GM21360 (cell line): ENCODE measurements around the gene ADISSP.
A peak's percentile ranks its signal among the peaks of the same experiment; 100 is the strongest.

ENCODE experiments used
- ATAC-seq: cut with Tn5 transposase; IDR thresholded peaks from one replicate; pipeline ENCODE4 v1.9.1; 2021; ENCODE audit warnings: mild to moderate bottlenecking, moderate library complexity; ENCODE audit not compliant: unreplicated experiment

ADISSP gene

DNA sequence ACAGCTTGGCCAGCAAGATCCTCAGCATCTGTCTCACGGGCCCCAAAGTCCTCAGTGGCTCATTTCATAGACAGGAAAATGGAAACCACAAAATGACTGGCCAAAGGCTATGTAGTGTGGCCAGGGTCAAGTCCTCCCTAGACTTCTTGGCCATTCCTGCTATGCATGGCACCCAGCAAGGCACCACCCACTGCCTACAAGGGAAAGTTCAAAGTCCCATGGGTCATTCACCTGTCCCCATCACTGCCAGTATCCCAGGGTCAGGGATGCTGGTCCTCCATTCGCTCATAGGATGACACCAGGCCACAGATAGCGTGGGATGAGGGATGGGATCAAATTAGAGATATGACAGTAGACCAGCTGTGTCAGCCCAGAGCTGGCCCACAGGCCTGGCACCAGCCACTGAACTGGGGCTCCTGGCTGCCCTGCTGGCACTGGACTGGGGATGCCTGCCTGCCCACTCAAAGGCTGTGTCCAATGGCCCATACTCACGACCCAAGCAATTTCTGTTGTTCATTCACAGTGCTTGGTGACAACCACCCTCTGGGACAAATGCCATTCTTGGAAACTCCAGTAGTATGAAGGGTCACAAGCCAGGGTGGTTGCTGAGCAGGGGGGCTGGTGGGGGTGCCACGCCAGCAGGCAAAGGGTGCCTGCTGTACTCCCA, 11.6 kb downstream of the ADISSP start:
- ATAC-seq, result no peak

GRCh38 chr20:3755269-3755668, 12.3 kb downstream of the ADISSP start:
- no peak for ATAC-seq

DNA sequence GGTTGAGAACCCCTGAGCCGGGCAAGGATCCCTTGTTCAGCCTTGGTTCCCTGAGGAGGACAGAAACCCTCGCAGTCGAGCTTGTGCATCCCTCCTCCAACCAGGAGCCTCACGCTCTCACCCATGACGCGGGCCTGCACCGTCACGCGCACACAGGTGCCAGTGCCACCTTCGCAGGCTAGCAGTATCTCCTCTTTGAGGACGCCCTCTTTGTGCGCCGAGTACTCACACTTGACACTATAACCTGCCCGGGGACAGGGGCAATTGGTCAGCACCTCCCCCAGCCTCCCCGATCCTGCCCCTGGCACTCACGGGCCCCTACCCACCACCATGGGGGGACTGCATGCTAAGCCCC, 13.3 kb downstream of the ADISSP start:
- no peak for ATAC-seq

DNA sequence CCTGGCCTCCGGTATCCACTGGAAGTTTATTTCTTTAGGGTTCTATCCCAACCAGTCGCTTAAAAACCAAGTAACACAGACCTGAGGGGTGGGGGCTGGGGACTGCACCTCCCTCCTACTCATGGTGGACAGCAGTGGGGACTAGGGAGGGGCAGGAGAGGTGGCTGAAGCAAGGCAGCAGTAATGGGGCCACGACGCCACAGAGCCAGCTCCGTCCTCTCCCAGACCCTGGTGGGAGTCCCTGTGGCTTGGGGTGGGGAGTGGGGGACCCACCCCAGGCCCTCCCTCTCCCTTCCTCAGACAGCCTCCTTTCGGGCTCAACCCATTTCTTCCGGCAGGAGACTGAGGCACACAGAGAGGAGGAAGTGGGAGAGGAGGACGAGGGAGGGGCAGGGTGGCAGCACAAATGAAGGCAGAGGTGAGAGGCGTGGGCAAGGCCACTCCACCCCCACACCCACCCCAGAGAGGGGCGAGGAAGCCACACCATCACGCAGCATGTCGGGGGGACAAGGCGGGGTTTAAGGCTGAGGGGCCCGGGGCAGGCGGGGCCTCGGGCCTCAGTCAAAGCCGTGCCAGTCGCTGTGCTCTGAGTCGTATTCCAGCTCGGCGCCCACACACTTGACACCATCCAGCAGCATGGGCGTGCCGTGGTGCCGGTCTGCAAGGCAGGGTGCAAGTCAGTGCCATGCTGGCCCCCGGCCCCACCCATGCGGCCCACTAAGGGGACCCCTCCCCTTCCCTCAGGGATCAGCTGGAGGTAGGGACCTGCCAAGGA, 13.9 kb downstream of the ADISSP start:
- ATAC-seq, result no peak

GRCh38 chr20:3753098-3753497, 14.5 kb downstream of the ADISSP start:
- no peak for ATAC-seq

- no peak for ATAC-seq
Measured at GRCh38 chr20:3752386-3752759, 15.2 kb downstream of the ADISSP start.

- ATAC-seq, result no peak
Measured at GRCh38 chr20:3751675-3752385, 15.7 kb downstream of the ADISSP start.

- no peak for ATAC-seq
Measured at GRCh38 chr20:3751305-3751674, 16.3 kb downstream of the ADISSP start.

DNA sequence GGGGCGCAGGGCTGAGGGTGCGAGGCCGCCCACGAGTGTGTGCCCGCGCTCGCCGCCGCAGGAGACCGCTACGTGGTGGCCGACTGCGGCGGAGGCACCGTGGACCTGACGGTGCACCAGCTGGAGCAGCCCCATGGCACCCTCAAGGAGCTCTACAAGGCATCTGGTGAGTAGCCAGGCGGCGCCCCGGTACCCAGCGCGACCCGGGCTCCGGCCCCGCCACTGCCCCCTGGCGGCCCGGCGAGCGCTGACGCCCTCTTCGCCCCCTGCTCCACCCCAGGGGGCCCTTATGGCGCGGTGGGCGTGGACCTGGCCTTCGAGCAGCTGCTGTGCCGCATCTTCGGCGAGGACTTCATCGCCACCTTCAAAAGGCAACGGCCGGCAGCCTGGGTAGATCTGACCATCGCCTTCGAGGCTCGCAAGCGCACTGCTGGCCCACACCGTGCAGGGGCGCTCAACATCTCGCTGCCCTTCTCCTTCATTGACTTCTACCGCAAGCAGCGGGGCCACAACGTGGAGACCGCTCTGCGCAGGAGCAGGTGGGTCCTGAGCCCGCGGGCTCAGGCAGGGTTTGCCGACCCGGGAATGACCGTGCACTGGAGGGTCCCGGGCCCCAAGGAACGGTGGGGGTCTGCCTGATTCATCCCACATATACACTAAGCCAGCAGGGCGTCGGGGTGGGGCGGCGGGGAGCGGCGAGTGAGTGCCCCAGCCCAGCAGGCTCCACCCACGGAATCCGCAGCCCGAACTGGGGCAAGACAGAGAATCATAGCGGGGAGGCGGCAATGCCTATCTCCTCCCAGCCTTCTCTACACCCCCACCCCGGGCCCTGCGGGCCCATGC, 17.6 kb downstream of the ADISSP start:
- ATAC-seq, result no peak

DNA sequence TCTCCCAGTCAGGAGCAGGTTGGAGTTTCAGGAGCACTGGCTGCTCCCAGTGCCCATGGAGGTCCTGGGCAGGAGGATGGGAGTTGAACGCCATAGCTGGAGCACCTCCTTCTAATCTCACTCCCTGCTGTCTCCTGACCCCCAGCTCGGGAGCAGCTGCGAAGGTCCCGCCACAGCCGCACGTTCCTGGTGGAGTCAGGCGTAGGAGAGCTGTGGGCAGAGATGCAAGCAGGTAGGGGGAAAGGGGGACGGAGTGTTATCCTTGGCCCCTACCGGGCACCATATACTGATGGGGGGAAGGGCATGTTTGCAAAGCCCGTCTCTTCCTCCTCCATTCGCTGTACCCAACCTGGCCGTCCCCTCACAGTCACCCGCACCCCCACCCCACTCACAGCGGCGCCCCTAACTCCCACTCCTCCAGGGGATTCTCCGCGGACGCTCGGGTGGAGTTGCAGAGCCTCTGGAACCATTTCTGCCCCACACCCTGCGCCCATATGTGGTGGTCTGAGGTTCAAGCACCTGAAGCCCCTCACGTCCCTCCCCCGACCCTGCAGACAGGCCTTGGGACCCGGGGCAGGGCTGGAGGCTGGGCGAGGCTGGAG, 18.4 kb downstream of the ADISSP start:
- ATAC-seq, result no peak

DNA sequence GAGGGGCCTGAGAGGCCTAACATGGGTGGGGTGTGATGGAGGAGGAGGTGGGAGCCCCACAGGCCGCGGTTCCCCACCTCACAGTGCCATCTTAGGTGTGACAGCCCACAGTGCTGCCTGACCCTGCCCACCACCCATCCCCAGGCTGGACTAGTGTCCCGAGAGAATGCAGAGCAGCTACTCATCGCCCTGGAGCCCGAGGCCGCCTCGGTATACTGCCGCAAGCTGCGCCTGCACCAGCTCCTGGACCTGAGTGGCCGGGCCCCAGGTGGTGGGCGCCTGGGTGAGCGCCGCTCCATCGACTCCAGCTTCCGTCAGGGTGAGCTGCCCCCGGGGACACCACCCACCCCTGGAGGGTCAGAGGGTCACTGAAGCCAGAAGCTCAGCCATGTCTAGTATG, 19.5 kb downstream of the ADISSP start:
- ATAC-seq, result no peak

GRCh38 chr20:3747471-3747870, 20.1 kb downstream of the ADISSP start:
- no peak for ATAC-seq

DNA sequence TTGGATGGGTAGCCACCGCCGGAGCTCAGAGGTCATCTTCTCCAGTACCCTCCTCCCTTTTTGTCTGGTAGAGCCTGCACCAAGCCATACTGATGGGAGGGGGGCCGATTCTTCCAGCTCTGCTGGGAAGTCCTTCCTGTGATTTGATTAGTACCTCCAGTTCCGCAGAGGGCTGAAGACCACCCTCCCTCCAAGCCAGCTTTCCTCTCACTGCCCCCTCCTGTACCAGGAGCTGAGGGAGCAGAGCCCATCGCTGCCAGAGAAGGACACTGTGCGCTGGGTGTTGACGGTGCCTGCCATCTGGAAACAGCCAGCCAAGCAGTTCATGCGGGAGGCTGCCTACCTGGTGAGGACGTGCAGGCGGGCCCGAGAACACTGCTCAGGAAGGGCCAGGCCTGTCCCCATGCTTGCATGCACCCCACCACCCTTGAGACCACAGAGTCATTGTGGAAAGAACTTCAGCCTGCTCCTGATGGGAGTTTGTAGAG, 21.8 kb downstream of the ADISSP start:
- no peak for ATAC-seq

GRCh38 chr20:3744806-3745685, 22.5 kb downstream of the ADISSP start:
- peak; percentile 48 for ATAC-seq

DNA sequence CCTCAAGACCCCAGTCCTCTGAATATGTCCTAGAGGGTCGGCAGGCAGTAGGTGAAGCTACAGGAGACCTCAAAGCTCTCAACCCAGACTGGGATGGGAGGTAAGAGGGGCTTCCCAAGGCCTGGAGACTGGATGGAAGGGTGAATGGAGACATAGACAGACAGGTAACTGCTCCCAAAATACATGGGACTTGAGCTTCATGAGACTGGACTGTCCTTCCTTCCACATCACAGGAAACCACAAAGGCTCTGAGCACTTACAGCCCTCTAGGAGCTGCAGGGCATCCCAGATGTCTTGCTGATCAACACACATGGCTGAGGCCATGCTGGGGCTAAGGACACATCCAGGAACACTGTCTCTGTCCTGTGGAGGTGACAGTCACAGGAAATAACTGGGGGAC, 23.5 kb downstream of the ADISSP start:
- no peak for ATAC-seq

DNA sequence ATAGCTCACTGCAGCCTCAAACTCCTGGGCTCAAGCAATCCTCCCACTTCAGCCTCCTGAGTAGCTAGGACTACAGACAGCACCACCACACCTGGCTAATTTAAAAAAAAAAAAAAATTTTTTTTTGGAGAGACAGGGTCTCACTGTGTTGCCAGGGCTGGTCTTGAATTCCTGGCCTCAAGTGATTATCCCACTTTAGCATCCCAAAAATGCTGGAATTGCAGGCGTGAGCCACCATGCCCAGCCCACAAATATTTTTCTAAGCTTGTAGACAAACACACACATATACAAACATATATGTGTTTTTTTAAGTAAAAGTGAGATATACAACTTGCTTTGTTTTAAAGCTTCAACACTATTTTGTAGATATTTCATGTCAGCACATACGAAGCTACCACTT, 24.3 kb downstream of the ADISSP start:
- ATAC-seq, result no peak

DNA sequence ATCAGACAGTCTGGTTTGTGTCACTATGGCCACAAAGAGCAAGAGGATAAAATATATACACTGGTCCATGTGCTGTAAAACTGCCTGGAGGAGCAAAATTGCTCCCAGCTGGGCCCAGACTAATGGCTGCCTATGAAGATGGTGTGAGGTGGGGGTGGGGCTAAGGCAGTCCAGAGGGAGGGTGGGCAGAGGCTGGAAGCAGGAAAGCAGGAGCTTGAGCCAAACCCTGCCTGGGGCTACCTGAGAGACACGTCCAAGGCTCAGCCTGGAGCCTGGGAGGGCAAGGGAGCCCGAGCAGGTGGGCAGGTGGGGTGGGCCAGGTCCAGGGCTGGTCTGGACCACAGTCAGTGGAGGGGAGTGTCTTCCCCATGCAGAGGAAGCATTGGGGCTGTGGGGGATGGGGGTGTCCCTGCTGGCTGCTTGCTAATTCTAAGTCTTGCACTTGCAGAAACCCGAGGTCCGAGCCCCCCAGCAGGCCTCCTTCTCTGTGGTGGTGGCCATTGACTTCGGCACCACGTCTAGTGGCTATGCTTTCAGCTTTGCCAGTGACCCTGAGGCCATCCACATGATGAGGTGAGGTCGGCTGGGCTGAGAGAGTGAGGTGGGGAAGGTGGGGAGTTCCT, 25.6 kb downstream of the ADISSP start:
- no peak for ATAC-seq

DNA sequence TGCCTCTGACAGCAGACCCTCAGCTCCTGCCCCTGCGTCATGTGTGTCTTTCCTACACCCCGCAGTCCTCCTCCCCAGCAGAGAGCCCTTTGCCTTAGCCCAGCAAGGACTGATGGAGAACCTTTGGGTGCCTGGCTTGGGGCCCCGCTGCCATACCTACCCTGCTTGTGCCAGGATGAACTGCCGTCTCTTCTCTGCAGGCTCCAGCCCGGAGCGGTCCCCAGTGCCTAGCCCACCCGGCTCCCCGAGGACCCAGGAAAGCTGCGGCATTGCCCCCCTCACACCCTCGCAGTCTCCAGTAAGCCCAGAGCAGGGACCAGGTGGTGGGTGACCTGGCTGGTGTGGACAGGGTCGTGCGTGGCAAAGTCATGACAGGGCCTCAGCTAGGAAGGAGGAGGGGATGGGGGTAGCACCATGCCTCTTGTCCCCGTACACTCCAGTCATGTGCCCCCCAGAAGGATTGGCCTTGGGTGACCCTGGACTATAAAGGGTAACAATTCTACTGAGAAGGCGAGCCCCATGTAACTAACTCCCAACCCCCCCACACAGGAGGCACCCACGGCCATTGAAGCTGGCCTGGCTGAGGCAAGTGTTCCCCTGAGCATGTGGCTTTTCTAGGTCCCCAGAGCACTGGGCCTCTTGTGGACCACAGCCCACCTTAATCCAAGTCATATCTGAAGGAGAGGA, 26.8 kb downstream of the ADISSP start:
- ATAC-seq, result no peak
